Measurements from ENCODE around the gene TBL1X.
"Not testable (repeated sequence)": the region's sequence is repeated elsewhere in the genome, so short reads cannot be mapped to it uniquely, and the experiment has no call there.

Gene TBL1X

DNA sequence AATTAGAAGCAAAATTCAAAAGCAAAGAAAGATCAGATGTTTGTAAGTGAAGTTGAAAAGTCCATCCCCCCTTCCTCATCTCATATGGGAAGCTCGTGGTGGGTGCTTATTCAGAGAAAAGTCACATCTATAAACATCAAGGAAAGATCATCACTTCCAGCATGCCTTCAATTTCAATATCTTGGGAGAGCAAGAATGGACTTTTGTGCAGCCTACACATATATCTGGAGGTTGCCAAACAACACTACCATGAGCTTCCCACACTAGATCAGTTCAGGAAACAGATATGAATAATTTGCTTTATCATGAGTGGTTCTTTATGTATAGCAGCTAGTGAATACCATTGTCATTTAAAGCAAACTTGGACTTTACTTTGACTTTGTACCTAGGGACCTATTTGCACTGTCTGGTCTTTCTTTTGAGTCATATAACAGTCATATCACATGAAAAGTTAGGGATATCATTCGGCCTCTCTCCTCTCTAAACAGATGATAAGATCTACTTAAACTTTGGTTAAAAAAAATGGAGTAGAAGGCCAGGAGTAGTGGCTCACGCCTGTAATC is 5.6 kb upstream of the TBL1X start:
- no peak for DNase-seq (ENCODE audit: low read depth)

DNA sequence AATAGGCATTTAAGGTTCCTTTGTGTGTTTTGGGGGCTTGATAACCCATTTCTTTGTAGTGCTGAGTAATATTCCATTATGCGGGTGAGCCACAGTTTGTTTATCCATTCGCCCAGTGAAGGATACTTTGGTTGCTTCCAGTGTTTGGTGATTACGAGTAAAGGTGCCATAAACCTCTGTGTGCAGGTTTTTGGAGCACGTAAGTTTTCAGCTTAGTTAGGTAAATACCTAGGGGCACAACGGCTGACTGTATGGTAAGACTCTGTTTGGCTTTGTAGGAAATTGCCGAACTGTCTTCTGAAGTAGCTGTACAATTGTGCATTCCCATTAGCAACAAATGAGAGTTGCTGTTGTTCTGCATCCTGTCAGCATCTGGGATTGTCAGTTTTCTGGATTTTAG is 3.8 kb upstream of the TBL1X start:
- no peak for DNase-seq (ENCODE audit: low read depth)

DNA sequence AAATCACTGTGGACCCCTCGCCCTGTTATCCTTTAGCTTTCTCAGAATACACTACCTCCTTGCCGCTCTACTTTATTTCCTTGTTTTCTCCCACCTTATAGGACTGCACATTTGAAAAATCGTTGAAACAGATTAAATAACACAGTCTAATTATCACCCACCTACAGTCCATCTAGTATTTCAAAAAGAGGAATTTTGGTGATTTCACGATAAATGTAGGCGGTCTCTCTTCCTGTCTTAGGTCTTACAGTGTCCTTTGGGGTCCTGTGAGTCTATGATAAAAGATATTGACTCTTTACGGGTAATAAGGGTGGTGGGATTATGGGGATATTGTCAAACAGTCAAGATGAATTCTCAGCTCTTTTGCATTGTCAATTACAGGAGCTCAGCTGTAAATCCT is 2.4 kb upstream of the TBL1X start:
- DNase-seq (ENCODE audit: low read depth) = no peak

DNA sequence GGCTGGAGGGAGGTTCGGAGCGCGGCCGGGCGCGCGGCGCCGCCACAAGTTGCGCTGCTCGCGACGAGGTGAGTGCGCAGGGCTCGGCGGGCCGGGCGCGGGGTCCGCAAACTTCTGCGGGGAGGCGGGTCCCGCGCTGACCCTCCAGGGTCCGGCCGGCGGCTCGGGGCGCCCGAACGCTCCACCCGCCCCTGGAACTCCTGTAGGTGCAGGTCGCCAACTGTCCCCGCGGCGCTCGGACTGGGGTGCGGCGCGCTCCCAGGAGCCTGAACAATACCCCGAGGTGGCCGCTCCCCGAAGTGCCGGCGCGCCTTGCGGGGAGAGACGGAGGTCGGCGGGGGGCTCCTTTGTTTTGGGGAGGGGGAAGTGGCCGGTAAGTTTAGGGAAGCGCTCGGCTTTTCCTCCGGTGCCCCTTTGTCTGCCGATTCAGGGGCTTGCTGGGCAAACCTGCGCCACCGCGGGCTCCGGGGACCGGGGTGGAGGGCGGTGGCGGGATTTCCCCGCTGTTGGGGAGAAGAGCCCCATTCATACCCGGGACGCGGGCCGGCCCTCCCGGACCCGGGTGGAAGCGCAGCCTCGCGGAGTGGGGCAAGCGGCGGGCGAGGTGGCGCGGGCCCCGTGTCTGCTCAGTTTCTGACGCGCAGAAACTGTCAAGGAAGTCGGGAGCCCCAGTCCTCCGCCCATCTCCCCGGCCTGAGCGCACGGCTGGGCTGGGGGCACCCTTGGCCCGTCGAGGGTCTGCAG is 694 bp downstream of the TBL1X start:
- no peak for DNase-seq (ENCODE audit: low read depth)

DNA sequence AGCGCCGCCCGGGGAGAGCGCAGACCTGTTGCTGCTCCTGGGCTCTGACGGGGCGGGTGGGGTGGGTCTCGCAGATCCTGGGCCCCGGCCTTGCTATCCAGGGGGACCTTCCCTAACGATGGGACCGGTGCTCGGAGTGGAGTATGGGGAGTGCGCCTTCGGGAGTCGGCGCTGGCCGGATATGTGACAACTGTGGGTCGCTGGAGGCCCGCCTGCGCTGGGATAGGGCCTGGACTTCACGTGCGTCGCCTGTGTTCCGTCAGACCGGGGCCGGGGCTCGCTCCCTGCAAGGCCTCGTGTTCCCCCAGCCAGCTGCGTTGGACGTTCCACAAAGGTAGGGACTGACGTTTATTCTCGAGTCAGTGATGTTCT is 1.3 kb downstream of the TBL1X start:
- DNase-seq (ENCODE audit: low read depth) = no peak

DNA sequence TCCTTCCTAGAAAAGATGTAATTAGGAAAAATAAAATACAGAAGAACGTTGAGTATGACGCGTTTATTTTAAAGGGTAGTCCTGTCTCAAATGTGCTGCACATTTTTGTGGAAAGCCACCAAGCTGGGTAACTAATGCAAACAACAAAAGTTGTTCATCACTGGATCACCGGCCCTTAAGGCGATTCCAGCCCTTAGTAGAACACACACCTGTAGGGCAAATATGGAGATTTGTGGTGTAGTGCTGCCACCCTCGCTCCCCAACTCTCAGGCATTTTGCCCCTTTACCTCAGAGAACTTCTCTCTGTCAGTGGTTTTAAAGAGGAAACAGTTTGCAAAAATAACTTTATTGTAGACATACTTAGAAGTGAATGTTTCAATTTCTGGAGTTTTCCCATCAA is 1.9 kb downstream of the TBL1X start:
- DNase-seq (ENCODE audit: low read depth) = no peak

DNA sequence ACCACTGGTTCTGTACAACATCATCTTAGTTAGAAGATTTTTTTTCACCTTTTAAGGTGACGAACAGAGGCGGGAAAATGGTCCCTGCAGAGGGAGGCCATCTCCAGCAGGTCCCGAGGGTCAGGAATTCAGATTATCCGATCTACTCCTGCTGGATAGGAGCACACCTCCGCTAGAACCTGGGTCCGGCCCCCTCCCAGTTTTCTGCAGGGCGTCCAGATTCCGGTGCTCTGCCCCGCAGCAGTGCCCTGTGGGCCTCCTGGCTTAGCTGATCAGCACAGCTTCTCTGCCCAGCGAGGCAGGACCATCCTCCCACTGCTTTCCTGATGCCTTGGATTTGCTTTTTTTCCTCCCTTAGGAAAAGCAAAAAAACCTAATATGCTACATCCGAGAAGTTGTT is 2.3 kb downstream of the TBL1X start:
- DNase-seq (ENCODE audit: low read depth) = no peak

DNA sequence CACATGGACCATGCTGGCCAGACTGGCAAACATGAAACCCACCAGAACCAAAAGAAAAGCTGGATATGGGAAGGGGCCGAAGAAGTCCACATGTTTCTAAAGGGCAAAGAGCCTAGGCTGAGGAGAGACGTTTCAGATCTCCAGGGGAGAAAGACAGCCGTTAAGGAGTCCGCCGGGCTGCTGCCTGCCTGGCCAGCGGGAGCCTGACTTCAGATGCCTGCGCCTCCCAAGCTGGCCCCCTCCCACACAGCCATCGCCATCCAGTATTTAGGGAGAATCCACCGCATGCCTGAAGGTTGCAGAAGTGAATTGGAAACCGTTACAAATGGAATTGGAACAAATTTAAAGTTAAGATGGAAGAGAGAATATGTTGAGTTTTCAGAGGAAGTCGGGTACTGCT is 2.9 kb downstream of the TBL1X start:
- DNase-seq (ENCODE audit: low read depth) = no peak

DNA sequence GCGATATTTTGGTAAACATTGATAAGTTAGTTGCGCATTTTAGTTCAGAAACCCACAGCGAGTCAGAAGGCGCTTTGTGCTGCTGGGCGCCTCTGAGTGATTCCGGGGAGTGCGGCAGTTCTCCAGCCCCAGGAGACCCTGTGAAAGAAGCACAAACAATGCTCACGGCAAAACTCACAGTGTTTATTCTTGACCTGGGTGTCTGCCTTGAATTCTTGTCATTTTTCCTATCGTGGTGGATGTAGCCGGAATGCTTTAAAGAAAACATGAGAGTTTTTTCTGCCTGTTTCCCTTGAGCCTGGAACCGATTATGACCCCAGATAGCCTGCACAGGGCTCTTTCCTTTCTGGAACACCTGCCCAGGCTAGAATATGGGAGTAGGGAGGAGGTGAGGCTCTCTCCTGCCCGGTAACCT is 6.7 kb downstream of the TBL1X start:
- no peak for DNase-seq (ENCODE audit: low read depth)

DNA sequence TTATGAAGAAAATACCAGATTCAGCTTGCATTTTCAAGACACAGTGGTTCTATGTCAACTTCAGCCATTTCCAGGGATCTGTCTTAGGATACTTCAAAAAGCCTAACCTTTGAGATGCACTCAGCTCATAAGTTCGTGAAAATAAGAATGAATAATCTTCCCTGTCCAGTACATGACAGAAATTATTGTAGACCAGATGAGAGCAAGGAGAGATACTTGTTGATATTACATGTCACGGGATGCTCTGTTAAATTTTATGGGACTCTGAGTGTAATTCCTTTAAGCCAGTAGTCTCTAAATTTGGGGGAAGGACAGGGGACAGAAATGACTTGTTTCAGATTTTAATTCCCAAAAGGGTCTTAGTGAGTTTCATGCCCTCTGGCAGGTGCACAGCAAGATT is 8.8 kb downstream of the TBL1X start:
- no peak for DNase-seq (ENCODE audit: low read depth)

DNA sequence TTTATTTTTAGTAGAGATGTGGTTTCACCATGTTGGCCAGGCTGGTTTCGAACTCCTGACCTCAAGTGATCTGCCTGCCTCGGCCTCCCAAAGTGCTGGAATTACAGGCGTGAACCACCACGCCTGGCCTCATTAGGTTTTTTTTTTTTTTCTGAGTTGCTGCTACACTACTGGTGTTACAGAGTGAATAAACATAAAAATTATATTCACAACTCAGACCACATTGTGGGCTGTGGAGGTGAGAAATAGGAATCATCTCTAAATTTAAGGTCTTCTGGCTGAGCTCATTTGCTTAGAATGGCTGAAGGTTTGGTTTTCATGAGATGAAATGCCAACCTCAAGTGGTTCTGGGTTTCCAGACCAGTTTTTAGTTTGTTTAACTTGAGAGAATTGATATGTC is 10.6 kb downstream of the TBL1X start:
- not testable (repeated sequence) for DNase-seq (ENCODE audit: low read depth)

DNA sequence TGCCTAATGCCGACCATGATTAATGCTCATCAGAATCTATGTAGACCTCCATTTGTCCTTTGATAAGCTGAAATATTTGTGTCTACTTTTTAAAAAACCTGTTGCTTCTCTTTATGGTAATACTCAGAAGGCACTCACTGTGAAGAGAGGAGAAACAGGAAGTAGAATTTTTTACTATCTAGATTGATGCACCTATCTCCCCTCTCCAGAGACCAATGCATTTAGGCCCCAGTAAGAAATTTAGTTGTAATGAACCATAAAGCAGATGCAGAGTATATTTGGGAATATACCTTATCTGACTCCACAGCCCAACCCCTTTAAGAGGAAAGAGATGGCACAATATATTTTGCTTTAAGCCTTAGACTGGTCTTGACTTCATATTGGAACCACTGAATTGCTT is 11.1 kb downstream of the TBL1X start:
- DNase-seq (ENCODE audit: low read depth) = no peak

DNA sequence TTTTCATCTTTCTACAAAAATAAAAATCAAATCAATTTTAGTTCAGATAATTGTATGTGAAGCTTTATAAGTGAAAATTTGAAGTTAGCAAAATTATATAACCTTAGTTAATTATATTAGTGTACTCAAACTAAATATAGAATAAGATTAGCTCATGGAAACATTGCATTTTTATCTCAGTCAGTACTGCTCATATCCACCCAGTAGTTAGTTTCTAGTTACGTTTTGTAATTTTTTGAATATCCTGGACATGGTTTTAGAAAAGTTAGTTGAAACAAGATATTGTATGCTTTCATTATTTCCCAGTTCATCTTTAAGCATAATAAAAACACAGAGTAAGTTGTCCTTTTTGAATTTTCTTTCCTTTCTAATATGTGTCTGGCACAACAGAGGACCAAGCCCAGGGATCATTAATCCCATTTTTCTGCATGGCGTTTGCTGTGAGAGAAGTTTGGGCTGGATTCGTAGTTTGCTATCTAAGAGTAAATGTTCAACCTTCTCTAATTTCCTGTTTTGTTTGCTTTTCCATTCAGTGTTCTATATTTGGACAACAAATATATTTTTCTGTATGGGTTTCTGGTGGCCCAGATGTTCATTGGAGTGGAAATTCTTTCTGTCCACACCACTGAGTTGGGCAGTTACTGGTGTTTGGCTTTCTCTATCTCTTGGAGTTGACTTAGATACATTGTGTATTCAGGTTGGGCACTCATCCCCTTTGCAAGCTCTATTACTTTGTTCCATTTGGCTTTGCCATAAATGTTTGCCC is 12.1 kb downstream of the TBL1X start:
- no peak for DNase-seq (ENCODE audit: low read depth)

DNA sequence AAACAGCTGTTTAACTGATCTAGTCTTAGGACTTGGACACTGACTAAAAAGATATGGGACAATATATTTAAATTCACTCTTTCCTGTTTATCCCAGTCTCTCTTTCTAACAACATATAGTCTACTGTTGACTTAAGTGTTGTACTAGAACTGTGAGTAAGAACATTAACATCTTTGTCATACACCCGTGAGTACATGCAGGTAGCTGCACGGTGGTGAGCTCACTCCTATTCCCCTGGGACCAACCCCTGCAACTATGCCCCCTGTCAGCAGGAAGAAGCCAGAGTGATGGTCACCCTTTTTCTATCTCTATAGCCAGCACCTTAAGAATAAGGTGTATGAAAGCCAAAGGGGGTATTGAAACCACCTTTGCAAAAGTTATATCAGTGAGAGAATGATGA is 17.6 kb downstream of the TBL1X start:
- no peak for DNase-seq (ENCODE audit: low read depth)

DNA sequence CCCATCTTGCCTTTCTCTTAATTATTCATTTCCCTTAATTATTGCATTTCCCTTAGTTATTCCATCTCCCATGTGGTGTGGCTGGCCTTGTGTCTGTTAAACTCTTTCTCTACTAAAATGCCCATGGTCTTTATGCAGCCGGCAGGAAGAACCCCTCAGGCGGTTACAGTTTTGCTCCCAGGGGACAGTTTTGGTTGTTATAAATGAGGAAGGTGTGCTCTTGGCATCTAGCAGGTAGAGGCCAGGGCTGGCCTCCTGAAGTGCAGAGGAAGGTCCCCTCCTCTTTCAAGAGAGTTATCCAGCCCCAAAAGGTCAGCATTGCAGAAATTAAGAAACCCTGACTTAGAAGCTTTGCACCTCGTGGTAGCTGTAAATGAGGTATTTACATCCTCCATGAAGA is 18.0 kb downstream of the TBL1X start:
- DNase-seq (ENCODE audit: low read depth) = no peak

DNA sequence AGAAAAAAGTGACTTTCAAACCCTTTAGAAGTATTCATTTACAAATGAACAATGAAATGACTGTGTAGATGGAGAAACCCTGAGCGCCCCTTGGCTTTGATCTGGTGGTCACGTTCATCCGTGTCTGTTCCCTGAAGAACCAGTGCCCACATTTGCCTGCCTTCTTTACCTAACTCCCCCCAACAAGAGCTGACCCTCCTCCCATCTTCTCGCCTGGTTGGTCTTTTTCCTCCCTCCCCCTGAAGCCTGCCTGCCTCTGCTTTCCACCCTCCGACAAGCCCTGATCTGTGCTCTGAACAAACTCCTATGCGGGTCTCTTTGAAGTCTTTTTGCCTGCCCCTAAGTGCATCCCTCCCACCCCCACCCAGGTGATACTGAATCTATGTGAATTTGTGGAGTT is 18.5 kb downstream of the TBL1X start:
- no peak for DNase-seq (ENCODE audit: low read depth)

DNA sequence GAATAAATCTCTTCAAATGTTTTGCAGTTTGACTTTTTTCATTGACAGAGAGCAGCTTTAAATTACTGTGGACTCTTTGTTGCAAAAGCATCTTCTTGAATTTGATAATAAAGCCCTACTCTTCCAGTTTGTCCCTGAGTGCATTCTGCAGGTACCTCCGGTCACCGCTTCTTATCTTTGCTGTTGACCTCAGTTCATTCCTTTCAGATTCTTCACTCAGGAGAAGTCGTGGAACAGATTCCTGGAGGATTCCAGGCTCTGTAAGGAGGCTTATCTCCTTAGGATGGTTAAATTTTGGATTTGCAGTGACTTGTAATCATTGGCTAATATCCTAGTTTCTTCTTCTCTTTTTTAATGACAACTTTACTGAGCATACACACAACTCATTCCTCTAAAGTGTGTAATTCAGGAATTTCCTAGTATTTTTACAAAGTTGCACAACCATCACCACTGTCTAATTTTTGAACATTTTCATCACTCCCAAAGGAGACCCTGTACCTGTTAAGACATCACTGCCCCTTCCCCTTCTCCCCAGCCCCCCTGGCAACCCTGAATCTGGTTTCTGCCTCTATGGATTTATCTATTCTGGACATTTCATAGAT is 22.0 kb downstream of the TBL1X start:
- DNase-seq (ENCODE audit: low read depth) = no peak

DNA sequence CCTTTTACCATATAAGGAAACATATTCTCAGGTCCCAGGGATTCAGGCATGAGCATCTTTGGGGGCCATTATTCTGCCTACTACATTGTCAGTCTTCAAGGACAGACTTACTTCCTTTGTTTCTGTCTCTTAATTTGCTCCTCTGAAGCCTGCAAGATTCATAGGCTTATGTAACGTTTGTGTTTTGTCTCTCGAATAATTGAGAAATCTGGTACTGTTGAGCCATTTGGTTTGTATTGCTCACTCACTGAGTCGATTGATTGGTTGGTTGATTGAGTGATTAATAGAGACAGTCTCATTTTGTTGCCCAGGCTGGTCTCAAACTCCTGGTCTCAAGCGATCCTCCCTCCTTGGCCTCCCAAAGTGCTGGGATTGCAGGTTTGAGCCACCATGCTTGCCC is 23.7 kb downstream of the TBL1X start:
- DNase-seq (ENCODE audit: low read depth) = no peak

DNA sequence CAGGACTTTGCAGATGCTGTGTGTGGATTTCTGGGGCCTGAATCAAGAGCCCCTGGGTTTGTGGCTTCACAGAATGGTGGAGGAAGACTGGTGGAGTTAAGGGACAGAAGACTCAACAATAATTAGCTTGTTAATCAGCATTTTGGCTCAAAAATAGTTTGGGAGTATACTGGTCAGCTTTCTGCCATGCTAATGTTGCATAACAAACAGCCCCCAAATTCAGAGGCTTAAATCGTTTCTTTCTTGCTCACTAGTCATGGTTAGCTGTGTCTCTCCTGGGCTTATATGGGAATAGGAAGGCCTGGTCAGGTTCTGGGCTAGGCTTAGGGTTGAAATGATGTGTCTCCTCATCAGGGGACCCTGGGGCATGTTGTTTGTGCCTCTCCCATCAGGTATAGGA is 24.4 kb downstream of the TBL1X start:
- DNase-seq (ENCODE audit: low read depth) = no peak

DNA sequence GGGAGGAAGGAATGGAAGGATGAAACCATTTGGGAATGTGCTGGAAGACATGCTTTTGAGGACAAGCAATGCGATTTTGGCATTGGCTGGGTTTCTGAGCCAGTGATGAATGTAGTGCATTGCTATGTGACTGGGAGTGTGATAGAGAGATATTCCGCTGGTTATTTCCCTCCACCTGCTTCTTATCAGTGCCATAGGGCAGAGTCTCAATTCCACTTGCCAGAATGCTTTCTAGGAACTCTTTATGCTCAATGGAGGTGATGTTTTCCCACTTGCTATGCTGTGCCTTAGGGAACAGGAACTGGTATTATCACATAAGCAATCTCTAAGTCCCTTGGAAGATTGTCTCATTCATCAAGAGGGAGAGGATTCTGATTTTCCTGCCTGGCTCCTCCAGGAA is 28.0 kb downstream of the TBL1X start:
- no peak for DNase-seq (ENCODE audit: low read depth)

DNA sequence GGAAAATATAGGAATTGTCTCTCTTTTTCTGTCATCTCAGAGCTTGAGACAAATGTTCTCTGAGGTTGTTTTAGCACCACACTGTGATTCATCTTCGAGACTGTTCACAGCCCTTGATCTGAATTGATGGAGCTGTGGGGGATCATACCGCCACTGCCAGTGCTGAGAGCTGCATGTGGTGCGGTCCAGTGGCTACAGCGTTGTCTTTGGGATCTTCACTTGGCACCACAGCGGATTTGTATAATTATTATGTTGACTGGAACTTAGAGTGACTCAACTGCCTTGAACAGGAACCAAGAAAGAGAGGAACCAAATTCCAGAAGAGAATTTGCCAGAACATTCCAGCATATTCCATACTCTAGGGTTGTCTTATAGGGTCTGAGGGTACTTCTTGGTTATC is 29.1 kb downstream of the TBL1X start:
- DNase-seq (ENCODE audit: low read depth) = no peak

DNA sequence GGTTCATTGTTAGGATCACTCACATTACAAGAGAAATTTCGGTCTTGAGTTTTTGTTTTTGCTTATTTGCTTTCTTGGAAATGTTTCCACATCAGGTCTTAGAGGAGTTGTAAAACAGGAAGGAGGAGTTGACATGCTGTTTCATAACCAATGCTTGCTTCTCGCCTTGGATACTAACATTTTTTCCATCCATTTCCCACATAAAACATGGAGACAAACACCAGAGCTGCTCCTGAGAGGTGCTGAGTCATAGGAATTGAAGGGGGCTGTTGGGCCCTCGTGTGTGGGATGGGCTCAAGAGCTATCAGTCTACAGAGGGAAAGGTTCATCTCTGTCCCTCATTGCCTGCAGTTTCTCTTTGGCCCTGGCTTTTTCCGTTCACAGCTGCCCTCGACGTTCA is 29.9 kb downstream of the TBL1X start:
- DNase-seq (ENCODE audit: low read depth) = no peak

DNA sequence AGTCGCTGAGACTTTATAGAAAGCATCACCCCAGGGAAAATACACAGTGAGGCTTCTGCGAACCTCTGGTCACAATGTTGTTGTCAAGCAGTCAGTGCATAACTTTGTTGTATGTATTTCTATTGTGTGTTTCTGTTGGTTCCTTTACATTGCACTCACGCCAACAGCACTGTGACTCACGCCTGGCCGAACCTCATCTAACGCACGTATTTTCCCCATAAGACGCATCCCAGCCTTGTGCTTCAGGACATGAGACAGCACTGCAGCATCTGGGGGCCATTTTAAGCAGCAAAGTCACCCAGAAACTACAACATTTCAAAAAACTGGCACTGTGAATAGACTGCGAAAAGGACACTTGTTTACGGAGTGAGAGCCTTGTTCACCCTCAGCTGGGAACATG is 30.6 kb downstream of the TBL1X start:
- DNase-seq (ENCODE audit: low read depth) = no peak
